HG02970 (cell line): ENCODE data around the gene COBLL1.
"Not testable (repeated sequence)": the region's sequence is repeated elsewhere in the genome, so short reads cannot be mapped to it uniquely, and the experiment has no call there.

Source experiments
- ATAC-seq: cut with Tn5 transposase; IDR thresholded peaks from one replicate; pipeline ENCODE4 v1.9.1; 2021; ENCODE audit warnings: mild to moderate bottlenecking, moderate library complexity, moderate number of reproducible peaks; ENCODE audit not compliant: unreplicated experiment, low FRiP score

Gene COBLL1

GRCh38 chr2:164725542-164725941 is 116.1 kb downstream of the COBLL1 start:
- ATAC-seq: no peak

GRCh38 chr2:164722616-164723338 is 118.8 kb downstream of the COBLL1 start:
- ATAC-seq: no peak

- no peak for ATAC-seq
These were observed 120.2 kb downstream of the COBLL1 start for GRCh38 chr2:164721430-164721829.

- ATAC-seq: no peak
These were observed 121.4 kb downstream of the COBLL1 start for GRCh38 chr2:164719996-164720941.

GRCh38 chr2:164717000-164717803 is 124.4 kb downstream of the COBLL1 start:
- no peak for ATAC-seq

- ATAC-seq: no peak
These were observed 127.2 kb downstream of the COBLL1 start for GRCh38 chr2:164714471-164714870.

- no peak for ATAC-seq
These were observed 129.9 kb downstream of the COBLL1 start for GRCh38 chr2:164711766-164712138.

- ATAC-seq: no peak
These were observed 130.5 kb downstream of the COBLL1 start for GRCh38 chr2:164710837-164711765.

GRCh38 chr2:164710252-164710836 is 131.3 kb downstream of the COBLL1 start:
- ATAC-seq: not testable (repeated sequence)

GRCh38 chr2:164706522-164706921 is 135.1 kb downstream of the COBLL1 start:
- no peak for ATAC-seq

- ATAC-seq: no peak
These were observed 136.0 kb downstream of the COBLL1 start for GRCh38 chr2:164705412-164706167.

GRCh38 chr2:164703915-164704706 is 137.5 kb downstream of the COBLL1 start:
- ATAC-seq: no peak

GRCh38 chr2:164701565-164701964 is 140.1 kb downstream of the COBLL1 start:
- no peak for ATAC-seq

- ATAC-seq: no peak
These were observed 141.2 kb downstream of the COBLL1 start for GRCh38 chr2:164700390-164700789.

GRCh38 chr2:164697688-164698461 is 143.7 kb downstream of the COBLL1 start:
- no peak for ATAC-seq

- ATAC-seq: no peak
These were observed 145.0 kb downstream of the COBLL1 start for GRCh38 chr2:164696634-164697033.

- ATAC-seq: no peak
These were observed 147.3 kb downstream of the COBLL1 start for GRCh38 chr2:164694275-164694695.
